ENCODE data around the gene ZNF627. TPM values are rescaled to one million over a fixed set of nuclear protein-coding genes. Genes with fewer than 3 reads are reported as not detected.

Gene ZNF627
- total RNA-seq, 1 experiment from 2014 or later = 9.0 TPM

- H3K4me1 ChIP-seq = 0 out of 2 replicates have a peak, but pooled peaks cover 1% of the 10 kb centered on the region
- peaks cover 6% of the 10 kb centered on the region for H3K36me3 Mint-ChIP-seq (ENCODE audit: insufficient read depth, unreplicated experiment)
- H3K4me3 Mint-ChIP-seq (ENCODE audit: unreplicated experiment) = no peak overlapping the region
- H3K27me3 ChIP-seq (replicated peaks; ENCODE audit: control insufficient read depth, insufficient read depth, low read length) = no peaks in the 10 kb centered on the region
- CTCF ChIA-PET = no interaction called here
- H3K9me3 Mint-ChIP-seq (ENCODE audit: unreplicated experiment) = no peaks in the 10 kb centered on the region
- POLR2A ChIA-PET = no interaction called here
- no peaks in the 10 kb centered on the region for H3K9me3 ChIP-seq
- no peak overlapping the region for H3K4me3 ChIP-seq (ENCODE audit: low read depth, low read length)
- H3K27me3 Mint-ChIP-seq (ENCODE audit: insufficient read depth, unreplicated experiment) = no peaks in the 10 kb centered on the region
- no peak for DNase-seq
- no TSS peak for BruUV-seq (replicated peaks)
- H3K36me3 ChIP-seq (ENCODE audit: control insufficient read depth, insufficient read depth, low read length) = no peaks in the 10 kb centered on the region; the same call in 1 of the 2 replicates
- intact Hi-C loops (cut with micrococcal nuclease; ENCODE audit: unreplicated experiment) = no loop called here
- peaks cover 2% of the 10 kb centered on the region for H3K4me1 Mint-ChIP-seq (ENCODE audit: low read depth, unreplicated experiment)
- no peak overlapping the region for H3K27ac Mint-ChIP-seq (ENCODE audit: unreplicated experiment)
- TF ChIP-seq CTCF (IDR thresholded peaks at IDR 0.05; ENCODE audit: insufficient read depth in 1 of 2, low read depth in 1 of 2, low read length in 1 of 2, severe bottlenecking in 1 of 2, unreplicated experiment in 1 of 2) = no peak
Measured at GRCh38 chr19:11552666-11553372, 44.5 kb upstream of the ZNF627 start.

- ChIA-PET POLR2A (no interaction called here), CTCF (no interaction called here)
- no peak for DNase-seq
- peaks cover 9% of the 10 kb centered on the region for H3K4me1 Mint-ChIP-seq (ENCODE audit: low read depth, unreplicated experiment)
- TF ChIP-seq CTCF (IDR thresholded peaks at IDR 0.05; ENCODE audit: insufficient read depth in 1 of 2, low read depth in 1 of 2, low read length in 1 of 2, severe bottlenecking in 1 of 2, unreplicated experiment in 1 of 2) = no peak
- BruUV-seq (replicated peaks) = no TSS peak
- H3K27ac Mint-ChIP-seq (ENCODE audit: unreplicated experiment) = no peak overlapping the region
- 0 out of 2 replicates have a peak, but pooled peaks cover 5% of the 10 kb centered on the region for H3K4me1 ChIP-seq
- H3K36me3 ChIP-seq (ENCODE audit: control insufficient read depth, insufficient read depth, low read length) = no peaks in the 10 kb centered on the region; the same call in 1 of the 2 replicates
- H3K9me3 ChIP-seq = no peaks in the 10 kb centered on the region
- intact Hi-C loops (cut with micrococcal nuclease; ENCODE audit: unreplicated experiment) = no loop called here
- no peaks in the 10 kb centered on the region for H3K27me3 Mint-ChIP-seq (ENCODE audit: insufficient read depth, unreplicated experiment)
- H3K9me3 Mint-ChIP-seq (ENCODE audit: unreplicated experiment) = no peaks in the 10 kb centered on the region
- no peak overlapping the region for H3K4me3 ChIP-seq (ENCODE audit: low read depth, low read length)
- H3K36me3 Mint-ChIP-seq (ENCODE audit: insufficient read depth, unreplicated experiment) = peaks cover 15% of the 10 kb centered on the region
- no peaks in the 10 kb centered on the region for H3K27me3 ChIP-seq (replicated peaks; ENCODE audit: control insufficient read depth, insufficient read depth, low read length)
- no peak overlapping the region for H3K4me3 Mint-ChIP-seq (ENCODE audit: unreplicated experiment)
Measured at GRCh38 chr19:11554160-11554559, 43.1 kb upstream of the ZNF627 start.

- intact Hi-C loops (cut with micrococcal nuclease; ENCODE audit: unreplicated experiment) = loop anchor here (5.0 kb wide), 1 partner anchor 182 kb away; the partner anchor contains the start of gene ZNF823
- Mint-ChIP-seq H3K4me3 (ENCODE audit: unreplicated experiment) (no peak overlapping the region), H3K36me3 (ENCODE audit: insufficient read depth, unreplicated experiment) (peaks cover 18% of the 10 kb centered on the region), H3K4me1 (ENCODE audit: low read depth, unreplicated experiment) (peaks cover 13% of the 10 kb centered on the region), H3K27me3 (ENCODE audit: insufficient read depth, unreplicated experiment) (no peaks in the 10 kb centered on the region), H3K27ac (ENCODE audit: unreplicated experiment) (no peak overlapping the region), H3K9me3 (ENCODE audit: unreplicated experiment) (no peaks in the 10 kb centered on the region)
- DNase-seq = no peak
- Histone ChIP-seq H3K4me1 (0 out of 2 replicates have a peak, but pooled peaks cover 5% of the 10 kb centered on the region), H3K27me3 (replicated peaks; ENCODE audit: control insufficient read depth, insufficient read depth, low read length) (no peaks in the 10 kb centered on the region), H3K4me3 (ENCODE audit: low read depth, low read length) (no peak overlapping the region), H3K9me3 (no peaks in the 10 kb centered on the region), H3K36me3 (ENCODE audit: control insufficient read depth, insufficient read depth, low read length) (no peaks in the 10 kb centered on the region; the same call in 1 of the 2 replicates)
- ChIA-PET POLR2A (no interaction called here), CTCF (no interaction called here)
- BruUV-seq (replicated peaks) = no TSS peak
- no peak for TF ChIP-seq CTCF (IDR thresholded peaks at IDR 0.05; ENCODE audit: insufficient read depth in 1 of 2, low read depth in 1 of 2, low read length in 1 of 2, severe bottlenecking in 1 of 2, unreplicated experiment in 1 of 2)
Measured at GRCh38 chr19:11555246-11555645, 42.0 kb upstream of the ZNF627 start.
